Uterus (tissue), 4 donors: ENCODE measurements around the gene DGKD. TPM values are rescaled to one million over a fixed set of nuclear protein-coding genes. Genes with fewer than 3 reads are reported as not detected.

Experiments
- DNase-seq, 2 donors: peaks; one replicate each; pipeline ENCODE4 v3.0.0-alpha.2; 2019 to 2020
- H3K27ac ChIP-seq, 2 donors: fragments of 200-600 bp; sonication (generic); 1 replicate in 1 of 2; 2 replicates in 1 of 2; pipeline ENCODE4 v1.5.1; 2016 to 2018
- H3K27me3 ChIP-seq, 2 donors: fragments of 200-600 bp; sonication (generic); one replicate each; pipeline ENCODE4 v1.5.1; 2018 to 2019; ENCODE audit warnings: control low read depth in 1 of 2
- H3K36me3 ChIP-seq, 2 donors: fragments of 200-600 bp; sonication (generic); one replicate each; pipeline ENCODE4 v1.5.1; 2019; ENCODE audit warnings: control low read depth in 1 of 2
- H3K4me1 ChIP-seq, 2 donors: fragments of 200-600 bp; sonication (generic); one replicate each; pipeline ENCODE4 v1.5.1; 2018 to 2019; ENCODE audit warnings: control low read depth in 1 of 2
- H3K4me3 ChIP-seq, 2 donors: fragments of 200-600 bp; sonication (generic); 1 replicate in 1 of 2; 2 replicates in 1 of 2; pipeline ENCODE4 v1.5.1; 2018 to 2019; ENCODE audit warnings: mild to moderate bottlenecking in 1 of 2
- H3K9me3 ChIP-seq, 2 donors: fragments of 200-600 bp; sonication (generic); one replicate each; pipeline ENCODE4 v1.5.1; 2019; ENCODE audit warnings: control low read depth in 1 of 2
- CTCF ChIP-seq, 4 experiments: fragments of 200-600 bp in 2 of 4; fragments of 450-650 bp in 2 of 4; sonication (generic) in 2 of 4; IDR thresholded peaks; one replicate each; pipeline ENCODE4 v1.5.1; 2016 to 2019; ENCODE audit warnings: antibody characterized with exemption in 4 of 4, mild to moderate bottlenecking in 2 of 4, moderate library complexity in 1 of 4
- POLR2A ChIP-seq, 2 donors: fragments of 450-650 bp; IDR thresholded peaks; one replicate each; pipeline ENCODE4 v1.6.1; 2016; ENCODE audit warnings: antibody characterized with exemption in 2 of 2, mild to moderate bottlenecking in 1 of 2, moderate library complexity in 1 of 2
- intact Hi-C: fragments of 100-400 bp; cut with DNase I; formaldehyde crosslinking; loops from one replicate; pipeline ENCODE4 v1.15.1; 2023; ENCODE audit warnings: low total_unique reads
- small RNA-seq: library from RNA; depleted of rRNA; stranded (forward); fragments of <200 nt; gene quantifications from one replicate; pipeline ENCODE3, GENCODE V24; 2016
- total RNA-seq, 4 donors: library from RNA; depleted of rRNA in 3 of 4; stranded (reverse); fragments of >200 nt in 3 of 4; gene quantifications; one replicate each; pipeline versions ENCODE4 v1.1.0 to v1.2.4, GENCODE V29; 2014 to 2023
- donor health status: DM: yes; HTN: yes; CAD: no.

The DGKD gene
- total RNA-seq, 4 donors from 2014 or later: 5.0 to 46.1 (median 28.0) TPM

- Histone ChIP-seq H3K9me3 (no peaks in the 10 kb centered on the region), H3K4me3 (no peak overlapping the region), H3K4me1 (no peaks in the 10 kb centered on the region), H3K27me3 (no peaks in the 10 kb centered on the region), H3K36me3 (no peaks in the 10 kb centered on the region), H3K27ac (no peak overlapping the region)
- intact Hi-C loops: no loop called here
- DNase-seq: no peak
- no peak for TF ChIP-seq POLR2A (IDR thresholded peaks at IDR 0.05)
Measured at GRCh38 chr2:233513953-233514655, 159.8 kb downstream of the DGKD start.

GRCh38 chr2:233519787-233520611 is 165.7 kb downstream of the DGKD start:
- Histone ChIP-seq H3K9me3 (no peaks in the 10 kb centered on the region), H3K27ac (no peak overlapping the region), H3K36me3 (no peaks in the 10 kb centered on the region), H3K27me3 (no peaks in the 10 kb centered on the region), H3K4me1 (no peaks in the 10 kb centered on the region), H3K4me3 (no peak overlapping the region)
- TF ChIP-seq POLR2A (IDR thresholded peaks at IDR 0.05) (no peak), CTCF (IDR thresholded peaks at IDR 0.05) (no peak)
- intact Hi-C loops: no loop called here
- no peak for DNase-seq

Small RNAs within 50 kb of the gene (small RNA-seq; reads per million reads assigned to genes)
- gene RF00019: not detected

Other genes starting within 250 kb of the DGKD start
- gene ATG16L1, start 102.8 kb upstream of the DGKD start, total RNA-seq: 10 to 100 TPM; 26.2 to 42.9 (median 31.9) TPM
- gene SAG, start 46.7 kb upstream of the DGKD start, total RNA-seq: under 1 TPM in 1 of 4 donors, not detected in 3; 0.07 TPM
- gene USP40, start 212.3 kb downstream of the DGKD start, total RNA-seq: 10 to 100 TPM; 14.7 to 60.2 (median 49.5) TPM